ENCODE data around the gene LCE2D.

The LCE2D gene

DNA sequence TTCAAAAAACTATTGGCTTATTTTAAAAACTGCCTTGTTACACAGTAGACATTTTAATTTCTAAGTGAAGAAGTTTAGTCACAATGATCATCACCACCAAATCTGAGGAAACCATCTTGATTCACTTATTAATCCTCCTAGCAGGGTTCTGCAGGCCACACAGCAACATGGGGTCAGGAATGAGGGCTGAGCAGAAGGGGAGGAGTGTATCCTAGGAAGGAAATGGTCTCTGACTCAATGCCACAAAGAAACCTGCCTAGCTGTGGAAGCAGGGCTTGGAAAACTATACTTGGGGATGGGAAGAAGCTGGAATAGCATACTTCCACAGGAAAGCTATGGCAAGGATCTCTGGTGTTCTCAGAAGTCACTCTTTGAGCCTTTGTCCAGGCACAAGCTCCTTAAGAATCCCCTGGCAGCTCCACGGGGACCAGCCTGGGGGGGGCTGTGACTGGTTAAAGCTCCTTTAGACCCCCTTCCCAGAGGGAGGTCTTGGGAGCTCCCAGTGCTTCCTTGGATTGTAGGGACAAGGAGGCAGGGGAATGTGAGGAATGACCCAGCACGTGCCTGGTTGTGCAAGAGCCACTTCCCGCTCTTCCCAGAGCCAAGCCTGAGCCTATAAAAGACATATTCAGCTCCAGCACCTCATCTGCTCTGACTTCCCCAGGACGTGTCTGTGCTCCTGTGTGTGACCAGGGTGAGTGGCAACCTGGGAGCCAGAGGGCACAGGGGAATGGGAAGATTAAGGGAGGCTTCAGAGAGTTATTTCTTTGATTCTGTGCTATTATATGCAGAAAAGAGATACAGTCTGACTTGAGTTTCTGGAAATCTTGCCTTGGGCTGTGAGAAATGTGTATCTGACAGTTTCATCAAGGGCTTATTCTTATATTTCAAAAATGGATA lies 34.8 kb downstream of the LCE2D start, which contains the start of gene LCE2A:
LCE2A (plus strand) TSS at position 645 of the 900 bp plus-strand sequence. CDS start 557 bp downstream, outside the sequence.
- DNase-seq (ENCODE audit: extremely low read depth, low read depth): no peak
- TF ChIP-seq CTCF (IDR thresholded peaks at IDR 0.05; ENCODE audit: low read depth, low read length): no peak

- DNase-seq (ENCODE audit: extremely low read depth, low read depth): no peak
- no peak for TF ChIP-seq CTCF (IDR thresholded peaks at IDR 0.05; ENCODE audit: low read depth, low read length)
Measured at GRCh38 chr1:152699746-152700145, 36.6 kb downstream of the LCE2D start.

- no peak for TF ChIP-seq CTCF (IDR thresholded peaks at IDR 0.05; ENCODE audit: low read depth, low read length)
- no peak for DNase-seq (ENCODE audit: extremely low read depth, low read depth)
Measured at GRCh38 chr1:152707860-152708259, 44.7 kb downstream of the LCE2D start, which contains the start of gene LCE4A. LCE4A (plus strand) TSS chr1:152708160; CDS start chr1:152709076, 916 bp downstream.
